OCI-LY3 (cell line): Measurements from ENCODE around the gene SNCAIP.

Experiments
- H2AFZ ChIP-seq: fragments of 200-600, 300-600 bp; shearing (Covaris generic); 2 replicates; pipeline ENCODE4 v1.6.0; 2014; ENCODE audit warnings: antibody characterized with exemption, low read depth, low read length
- H3K27ac ChIP-seq: fragments of 200-600, 300-600 bp; sonication (generic); 2 replicates; pipeline ENCODE4 v1.5.1; 2014; ENCODE audit warnings: mild to moderate bottlenecking, low read length, moderate library complexity, mixed read lengths
- H3K27me3 ChIP-seq: fragments of 200-600, 300-600 bp; sonication (generic); 2 replicates; pipeline ENCODE4 v1.6.1; 2014; ENCODE audit warnings: low read depth, low read length, mixed read lengths
- H3K36me3 ChIP-seq: fragments of 200-600, 300-600 bp; sonication (generic); replicated peaks from 2 replicates; pipeline ENCODE3; 2014; ENCODE audit warnings: low read depth, low read length, mixed read lengths
- H3K4me1 ChIP-seq: fragments of 300-600, 200-600 bp; sonication (generic); 2 replicates; pipeline ENCODE4 v1.6.1; 2014; ENCODE audit warnings: low read length, mixed read lengths
- H3K4me2 ChIP-seq: fragments of 200-600, 300-600 bp; sonication (generic); 2 replicates; pipeline ENCODE4 v1.6.1; 2014; ENCODE audit warnings: low read length, mixed read lengths
- H3K4me3 ChIP-seq: fragments of 300-600, 200-600 bp; sonication (generic); 2 replicates; pipeline ENCODE4 v1.5.1; 2014; ENCODE audit warnings: antibody characterized with exemption, mild to moderate bottlenecking, low read length, moderate library complexity
- H3K79me2 ChIP-seq: fragments of 300-600, 200-600 bp; shearing (Covaris generic); 2 replicates; pipeline ENCODE4 v1.6.1; 2014; ENCODE audit warnings: mild to moderate bottlenecking, low read length, mixed read lengths
- H3K9ac ChIP-seq: fragments of 300-600, 200-600 bp; shearing (Covaris generic); 2 replicates; pipeline ENCODE4 v1.6.0; 2014; ENCODE audit warnings: mild to moderate bottlenecking, low read length, moderate library complexity
- H3K9me3 ChIP-seq: fragments of 200-600, 300-600 bp; shearing (Covaris generic); 2 replicates; pipeline ENCODE4 v1.6.1; 2014; ENCODE audit warnings: low read length, mixed read lengths; ENCODE audit not compliant: insufficient read depth
- H4K20me1 ChIP-seq: fragments of 200-600, 300-600 bp; sonication (generic); 2 replicates; pipeline ENCODE4 v1.6.1; 2016; ENCODE audit warnings: low read length, mixed read lengths; ENCODE audit not compliant: insufficient read depth
- EZH2phosphoT487 ChIP-seq: fragments of 200-600 bp; shearing (Covaris generic); IDR thresholded peaks from 2 replicates; pipeline ENCODE4 v1.6.1; 2018; ENCODE audit warnings: antibody characterized with exemption, mixed run types, low read depth
- TF ChIP-seq, protein P1 (sequence below): fragments of 200-600, 300-600 bp; sonication (generic); IDR thresholded peaks from 2 replicates; pipeline ENCODE4 v1.5.1; 2014; ENCODE audit warnings: antibody characterized with exemption, low read length, low read depth

The SNCAIP gene

DNA sequence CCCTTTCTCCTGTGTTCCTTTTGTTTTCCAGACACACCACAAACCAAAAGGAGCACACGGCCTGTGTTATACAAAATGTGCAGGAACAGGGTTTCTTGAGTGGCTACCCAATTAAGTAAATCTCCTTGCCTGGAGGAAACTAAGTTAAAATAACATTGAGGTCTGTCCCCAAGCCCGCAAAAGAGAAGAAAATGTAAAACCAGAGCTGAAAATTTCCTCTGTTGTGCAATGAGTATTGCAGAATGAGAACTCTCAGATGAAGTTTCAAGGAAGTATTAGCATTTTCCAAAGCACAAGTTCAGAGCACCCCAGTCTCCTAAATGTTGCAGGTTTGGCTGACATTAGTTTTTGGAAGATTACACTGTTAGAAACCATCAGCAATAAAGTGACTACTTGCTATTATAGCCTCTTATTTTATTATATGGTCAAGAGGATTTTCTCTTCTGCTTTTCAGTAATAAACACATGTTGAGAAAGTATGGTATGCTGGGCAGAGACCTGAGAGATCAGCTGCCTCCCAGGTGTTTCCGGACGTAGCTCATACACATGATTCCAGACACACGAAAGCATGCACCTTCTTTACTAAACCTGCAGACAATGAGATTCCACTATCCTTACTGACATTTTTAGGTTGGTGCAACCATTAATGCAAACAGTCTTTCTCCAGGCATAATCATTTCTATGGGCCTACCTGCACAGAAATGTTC, 161.3 kb downstream of the SNCAIP start:
- Histone ChIP-seq H4K20me1 (no peaks in the 10 kb centered on the region), H2AFZ (no peak overlapping the region), H3K27me3 (no peaks in the 10 kb centered on the region), H3K79me2 (no peaks in the 10 kb centered on the region), H3K36me3 (no peaks in the 10 kb centered on the region), H3K4me1 (no peaks in the 10 kb centered on the region), H3K4me3 (no peak overlapping the region), H3K27ac (no peak overlapping the region), H3K9me3 (no peaks in the 10 kb centered on the region), H3K4me2 (no peak overlapping the region), H3K9ac (no peak overlapping the region)
- TF ChIP-seq, protein P1, sequence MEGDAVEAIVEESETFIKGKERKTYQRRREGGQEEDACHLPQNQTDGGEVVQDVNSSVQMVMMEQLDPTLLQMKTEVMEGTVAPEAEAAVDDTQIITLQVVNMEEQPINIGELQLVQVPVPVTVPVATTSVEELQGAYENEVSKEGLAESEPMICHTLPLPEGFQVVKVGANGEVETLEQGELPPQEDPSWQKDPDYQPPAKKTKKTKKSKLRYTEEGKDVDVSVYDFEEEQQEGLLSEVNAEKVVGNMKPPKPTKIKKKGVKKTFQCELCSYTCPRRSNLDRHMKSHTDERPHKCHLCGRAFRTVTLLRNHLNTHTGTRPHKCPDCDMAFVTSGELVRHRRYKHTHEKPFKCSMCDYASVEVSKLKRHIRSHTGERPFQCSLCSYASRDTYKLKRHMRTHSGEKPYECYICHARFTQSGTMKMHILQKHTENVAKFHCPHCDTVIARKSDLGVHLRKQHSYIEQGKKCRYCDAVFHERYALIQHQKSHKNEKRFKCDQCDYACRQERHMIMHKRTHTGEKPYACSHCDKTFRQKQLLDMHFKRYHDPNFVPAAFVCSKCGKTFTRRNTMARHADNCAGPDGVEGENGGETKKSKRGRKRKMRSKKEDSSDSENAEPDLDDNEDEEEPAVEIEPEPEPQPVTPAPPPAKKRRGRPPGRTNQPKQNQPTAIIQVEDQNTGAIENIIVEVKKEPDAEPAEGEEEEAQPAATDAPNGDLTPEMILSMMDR: no peak
- TF ChIP-seq EZH2phosphoT487: no peak

DNA sequence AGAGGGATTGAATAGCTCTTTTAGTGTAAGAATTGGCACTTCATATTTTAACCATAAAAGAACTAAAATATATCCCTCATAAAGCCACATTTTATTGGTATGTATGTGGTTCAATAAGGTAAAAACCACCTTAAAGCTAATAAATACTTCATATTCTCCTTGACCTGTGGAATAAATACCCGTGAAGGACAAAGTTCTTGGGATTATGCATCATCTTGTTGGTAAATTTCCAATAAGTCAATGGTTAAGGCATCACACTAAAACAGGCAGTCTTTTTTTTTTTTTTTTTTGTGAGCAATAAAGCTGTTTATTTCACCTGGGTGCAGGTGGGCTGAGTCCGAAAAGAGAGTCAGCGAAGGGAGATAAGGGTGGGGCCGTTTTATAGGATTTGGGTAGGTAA, 161.9 kb downstream of the SNCAIP start:
- no peak overlapping the region for H3K4me2 ChIP-seq
- TF ChIP-seq, protein P1: no peak
- TF ChIP-seq EZH2phosphoT487: no peak
- no peaks in the 10 kb centered on the region for H4K20me1 ChIP-seq
- H3K4me3 ChIP-seq: no peak overlapping the region
- H2AFZ ChIP-seq: no peak overlapping the region
- no peak overlapping the region for H3K27ac ChIP-seq
- no peaks in the 10 kb centered on the region for H3K9me3 ChIP-seq
- no peaks in the 10 kb centered on the region for H3K79me2 ChIP-seq
- H3K27me3 ChIP-seq: no peaks in the 10 kb centered on the region
- no peak overlapping the region for H3K9ac ChIP-seq
- H3K36me3 ChIP-seq: no peaks in the 10 kb centered on the region
- no peaks in the 10 kb centered on the region for H3K4me1 ChIP-seq

GRCh38 chr5:122478741-122479442, 166.9 kb downstream of the SNCAIP start:
- Histone ChIP-seq H3K27ac (no peak overlapping the region), H3K4me2 (no peak overlapping the region), H3K9me3 (no peaks in the 10 kb centered on the region), H3K4me3 (no peak overlapping the region), H3K79me2 (no peaks in the 10 kb centered on the region), H4K20me1 (no peaks in the 10 kb centered on the region), H3K9ac (no peak overlapping the region), H3K36me3 (no peaks in the 10 kb centered on the region), H3K27me3 (no peaks in the 10 kb centered on the region), H2AFZ (no peak overlapping the region), H3K4me1 (no peaks in the 10 kb centered on the region)
- TF ChIP-seq EZH2phosphoT487: no peak
- TF ChIP-seq, protein P1: no peak

GRCh38 chr5:122480146-122480545, 168.1 kb downstream of the SNCAIP start:
- TF ChIP-seq EZH2phosphoT487: no peak
- TF ChIP-seq, protein P1: no peak
- Histone ChIP-seq H2AFZ (no peak overlapping the region), H3K9ac (no peak overlapping the region), H3K4me2 (no peak overlapping the region), H3K36me3 (no peaks in the 10 kb centered on the region), H3K79me2 (no peaks in the 10 kb centered on the region), H3K27me3 (no peaks in the 10 kb centered on the region), H3K4me1 (no peaks in the 10 kb centered on the region), H4K20me1 (no peaks in the 10 kb centered on the region), H3K9me3 (no peaks in the 10 kb centered on the region), H3K4me3 (no peak overlapping the region), H3K27ac (no peak overlapping the region)
